Measurements from ENCODE around the gene UGDH. TPM values are rescaled to one million over a fixed set of nuclear protein-coding genes. Genes with fewer than 3 reads are reported as not detected.

Gene UGDH
- total and polyA plus RNA-seq, 2 of the 8 experiments (the other 6 are each of a cell fraction or from before 2014, with no cell fraction given): 32.0 to 128 TPM

- no peak for TF ChIP-seq CHD7 (IDR thresholded peaks at IDR 0.05; ENCODE audit: insufficient replicate concordance, low read length)
- no peak for TF ChIP-seq SP2 (IDR thresholded peaks at IDR 0.05; ENCODE audit: low read length)
- TF ChIP-seq E2F6 (IDR thresholded peaks at IDR 0.05): no peak
- no peak for TF ChIP-seq BACH1 (IDR thresholded peaks at IDR 0.05; ENCODE audit: low read length)
- TF ChIP-seq SAP30 (IDR thresholded peaks at IDR 0.05; ENCODE audit: insufficient read depth, insufficient replicate concordance, low read length): no peak
- no peak for TF ChIP-seq GTF2F1 (IDR thresholded peaks at IDR 0.05; ENCODE audit: borderline replicate concordance, low read depth, low read length)
- TF ChIP-seq EZH2 (IDR thresholded peaks at IDR 0.05; ENCODE audit: low read depth, low read length, severe bottlenecking): no peak
- no peak for TF ChIP-seq NANOG (IDR thresholded peaks at IDR 0.05; ENCODE audit: insufficient read depth, low read depth, low read length, poor library complexity, severe bottlenecking)
- TF ChIP-seq MAFK (IDR thresholded peaks at IDR 0.05; ENCODE audit: low read depth, low read length): no peak
- no peak for TF ChIP-seq SIX5 (IDR thresholded peaks at IDR 0.05; ENCODE audit: low read depth, low read length)
- no peak for TF ChIP-seq CHD1 (IDR thresholded peaks at IDR 0.05; ENCODE audit: low read depth, low read length)
These were observed 32.9 kb downstream of the UGDH start (continued) for GRCh38 chr4:39494354-39494753.

Data from H1 (cell line).